Neural crest cell (in vitro differentiated cells): ENCODE results near the gene ALPK3. TPM values are rescaled to one million over a fixed set of nuclear protein-coding genes. Genes with fewer than 3 reads are reported as not detected.

Experiments used
- DNase-seq: peaks from one replicate; pipeline ENCODE4 v3.0.0; 2021; ENCODE audit warnings: low read depth, mixed read lengths, low spot score
- H3K27ac Mint-ChIP-seq: one replicate; pipeline ENCODE4 v1.8.0; 2021; ENCODE audit warnings: mild to moderate bottlenecking, mixed read lengths; ENCODE audit not compliant: unreplicated experiment
- H3K27me3 Mint-ChIP-seq: 2 replicates; pipeline ENCODE4 v1.8.0; 2021; ENCODE audit warnings: low read depth, mild to moderate bottlenecking, mixed read lengths
- H3K36me3 Mint-ChIP-seq: 2 replicates; pipeline ENCODE4 v1.8.0; 2021; ENCODE audit warnings: low read depth, mild to moderate bottlenecking, mixed read lengths
- H3K4me1 Mint-ChIP-seq: 2 replicates; pipeline ENCODE4 v1.8.0; 2021; ENCODE audit warnings: mixed read lengths
- H3K4me3 Mint-ChIP-seq: one replicate; pipeline ENCODE4 v1.8.0; 2021; ENCODE audit warnings: mild to moderate bottlenecking, mixed read lengths
- H3K9me3 Mint-ChIP-seq: 2 replicates; pipeline ENCODE4 v1.8.0; 2021; ENCODE audit warnings: mixed read lengths
- CTCF ChIP-seq: fragments of 200-600 bp; sonication (generic); conservative IDR thresholded peaks from 2 replicates; pipeline ENCODE4 v1.5.0; 2021; ENCODE audit warnings: antibody characterized with exemption, mild to moderate bottlenecking
- total RNA-seq: library from RNA; stranded (reverse); gene quantifications from 2 replicates; pipeline ENCODE4 v1.2.1, GENCODE V29; 2021

ALPK3 gene
- total RNA-seq, 1 donor from 2014 or later = 4.4 TPM

GRCh38 chr15:84834229-84834955 lies 17.2 kb downstream of the ALPK3 start:
- Mint-ChIP-seq H3K27me3 (no peaks in the 10 kb centered on the region), H3K9me3 (no peaks in the 10 kb centered on the region), H3K4me1 (no peaks in the 10 kb centered on the region), H3K27ac (no peak overlapping the region), H3K36me3 (no peaks in the 10 kb centered on the region), H3K4me3 (no peak overlapping the region)
- TF ChIP-seq CTCF = no peak
- no peak for DNase-seq

- Mint-ChIP-seq H3K27ac (no peak overlapping the region), H3K4me3 (no peak overlapping the region), H3K4me1 (no peaks in the 10 kb centered on the region), H3K36me3 (no peaks in the 10 kb centered on the region), H3K9me3 (no peaks in the 10 kb centered on the region), H3K27me3 (no peaks in the 10 kb centered on the region)
- DNase-seq = no peak
- no peak for TF ChIP-seq CTCF
Observed at GRCh38 chr15:84834969-84835368, 17.8 kb downstream of the ALPK3 start.

- no peak for TF ChIP-seq CTCF
- no peaks in the 10 kb centered on the region for H3K9me3 Mint-ChIP-seq
- H3K4me1 Mint-ChIP-seq = no peaks in the 10 kb centered on the region
- no peak overlapping the region for H3K4me3 Mint-ChIP-seq
- DNase-seq = no peak
- H3K27me3 Mint-ChIP-seq = no peaks in the 10 kb centered on the region
- H3K36me3 Mint-ChIP-seq = no peaks in the 10 kb centered on the region
- H3K27ac Mint-ChIP-seq = no peak overlapping the region
Observed at GRCh38 chr15:84835661-84836337, 18.6 kb downstream of the ALPK3 start.

- Mint-ChIP-seq H3K36me3 (no peaks in the 10 kb centered on the region), H3K4me3 (no peak overlapping the region), H3K9me3 (no peaks in the 10 kb centered on the region), H3K4me1 (no peaks in the 10 kb centered on the region), H3K27ac (no peak overlapping the region), H3K27me3 (no peaks in the 10 kb centered on the region)
- no peak for TF ChIP-seq CTCF
- DNase-seq = no peak
Observed at GRCh38 chr15:84836844-84837243, 19.7 kb downstream of the ALPK3 start.

GRCh38 chr15:84839714-84840113 lies 22.6 kb downstream of the ALPK3 start:
- no peaks in the 10 kb centered on the region for H3K27me3 Mint-ChIP-seq
- no peak for TF ChIP-seq CTCF
- no peaks in the 10 kb centered on the region for H3K4me1 Mint-ChIP-seq
- no peak for DNase-seq
- no peaks in the 10 kb centered on the region for H3K9me3 Mint-ChIP-seq
- H3K36me3 Mint-ChIP-seq = no peaks in the 10 kb centered on the region
- H3K27ac Mint-ChIP-seq = no peak overlapping the region
- no peak overlapping the region for H3K4me3 Mint-ChIP-seq
